GM19099 (cell line): ENCODE measurements around the gene PPP1R13B.

Source experiments
- POLR2A ChIP-seq: IDR thresholded peaks from 3 replicates; pipeline ENCODE4 v1.6.1; 2011; ENCODE audit warnings: low read depth; ENCODE audit not compliant: insufficient read length; ENCODE audit errors: extremely low read depth

PPP1R13B gene

GRCh38 chr14:103885509-103885932 lies 38.1 kb upstream of the PPP1R13B start:
- TF ChIP-seq POLR2A, result no peak

- no peak for TF ChIP-seq POLR2A
Observed at GRCh38 chr14:103884854-103885253, 37.5 kb upstream of the PPP1R13B start.

GRCh38 chr14:103883263-103883523 lies 35.8 kb upstream of the PPP1R13B start:
- no peak for TF ChIP-seq POLR2A

GRCh38 chr14:103882503-103883262 lies 35.3 kb upstream of the PPP1R13B start:
- no peak for TF ChIP-seq POLR2A

DNA sequence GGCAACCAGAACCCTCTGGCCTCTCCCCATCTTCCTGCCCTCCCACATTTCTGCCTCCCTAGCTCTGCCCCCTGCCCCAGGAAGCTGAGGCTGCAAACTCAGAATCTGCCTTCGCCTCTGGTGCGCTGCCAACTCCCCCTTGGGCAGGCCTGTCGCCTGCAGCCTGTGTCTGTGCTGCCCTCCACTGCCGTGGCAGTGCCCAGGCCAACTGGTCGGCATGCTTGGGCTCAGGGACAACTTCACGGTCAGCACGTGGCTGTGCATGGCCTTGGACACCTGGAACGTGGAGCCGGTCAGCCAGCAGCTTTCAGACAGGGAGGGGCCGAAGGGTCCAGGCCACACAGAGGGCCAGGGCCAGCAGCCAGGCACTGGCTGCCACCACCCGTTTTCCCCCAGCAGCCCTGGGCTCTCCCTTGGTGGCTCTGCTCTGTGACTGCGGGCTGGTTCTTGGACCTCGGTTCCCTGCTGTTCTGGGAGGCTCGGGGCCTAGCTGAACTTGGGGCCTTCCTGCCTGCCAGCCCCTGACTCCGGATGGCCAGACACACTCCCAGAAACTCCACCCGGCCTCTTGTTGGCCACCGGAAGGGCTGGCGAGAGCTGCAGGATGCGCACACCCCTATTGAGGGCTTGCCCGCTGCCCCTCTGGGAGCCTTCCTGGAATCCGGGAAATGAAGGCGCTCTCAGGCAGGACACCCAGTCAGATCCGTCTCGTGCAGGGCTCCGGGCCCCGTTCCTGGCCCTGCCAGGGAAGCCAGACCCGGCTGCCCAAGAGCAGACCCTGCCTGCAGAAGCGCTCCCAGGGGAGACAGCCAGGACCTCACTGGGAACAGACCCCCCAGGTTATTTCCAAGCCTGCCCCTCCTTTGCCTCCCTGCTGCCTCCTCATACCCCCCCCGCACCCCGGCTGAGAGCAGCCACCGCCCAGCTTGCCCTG lies 34.2 kb upstream of the PPP1R13B start:
- TF ChIP-seq POLR2A, result no peak

- TF ChIP-seq POLR2A, result no peak
Observed at GRCh38 chr14:103880348-103881267, 33.2 kb upstream of the PPP1R13B start.

DNA sequence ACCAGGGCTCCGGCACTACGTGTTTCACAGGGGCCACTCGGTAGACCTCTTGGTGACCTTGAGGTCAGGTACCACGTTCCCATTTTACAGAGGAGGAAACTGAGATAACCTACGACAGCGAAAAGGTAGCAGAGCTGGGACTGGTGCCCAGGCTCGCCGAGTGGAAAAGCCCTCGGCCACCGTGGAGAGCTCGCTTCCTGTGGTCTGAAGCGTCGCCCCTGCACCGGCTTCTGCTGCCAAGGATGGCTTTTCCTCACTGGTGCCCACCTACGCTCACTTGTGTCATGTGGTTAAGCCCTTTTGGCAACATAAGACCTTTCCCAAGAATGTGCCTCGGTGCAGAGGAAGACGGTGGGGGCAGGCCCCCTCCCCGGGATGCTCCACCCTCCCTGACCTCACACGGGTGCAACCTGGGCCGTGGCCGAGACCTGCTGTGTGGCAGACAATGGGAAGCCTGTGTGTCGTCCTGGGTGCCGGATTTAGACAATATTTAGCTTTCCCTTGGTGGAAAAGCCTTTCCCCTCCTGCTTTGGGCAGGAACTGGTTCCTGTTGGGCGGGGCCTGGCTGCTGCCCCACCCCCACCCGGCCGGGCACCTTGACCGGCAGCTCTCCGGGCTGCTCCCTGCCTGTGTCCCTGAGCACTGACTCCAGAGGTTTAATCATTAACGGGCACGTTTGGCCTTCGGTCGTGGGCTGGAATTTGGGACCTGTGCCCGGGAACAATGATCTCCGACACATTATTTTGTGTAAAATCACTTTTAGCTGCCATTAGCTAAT lies 32.4 kb upstream of the PPP1R13B start:
- TF ChIP-seq POLR2A, result no peak

GRCh38 chr14:103879118-103879569 lies 31.8 kb upstream of the PPP1R13B start:
- TF ChIP-seq POLR2A, result no peak

DNA sequence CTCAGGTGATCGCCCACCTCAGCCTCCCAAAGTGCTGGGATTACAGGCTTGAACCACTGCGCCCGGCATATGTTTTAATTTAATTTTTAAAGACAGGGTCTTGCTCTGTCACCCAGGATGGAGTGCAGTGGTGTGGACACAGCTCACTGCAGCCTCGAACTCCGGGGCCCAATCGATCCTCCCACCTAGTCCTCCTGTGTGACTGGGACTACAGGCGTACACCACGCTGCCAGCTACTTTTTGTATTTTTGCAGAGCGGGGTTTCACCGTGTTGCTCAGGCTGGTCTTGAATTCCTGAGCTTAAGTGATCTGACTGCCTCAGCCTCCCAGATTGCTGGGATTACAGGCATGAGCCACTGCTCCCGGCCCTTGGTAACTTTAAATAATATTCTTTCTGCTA lies 30.8 kb upstream of the PPP1R13B start:
- no peak for TF ChIP-seq POLR2A

GRCh38 chr14:103875010-103875409 lies 27.6 kb upstream of the PPP1R13B start:
- no peak for TF ChIP-seq POLR2A

- TF ChIP-seq POLR2A, result no peak
Observed at GRCh38 chr14:103872481-103873113, 25.2 kb upstream of the PPP1R13B start.

DNA sequence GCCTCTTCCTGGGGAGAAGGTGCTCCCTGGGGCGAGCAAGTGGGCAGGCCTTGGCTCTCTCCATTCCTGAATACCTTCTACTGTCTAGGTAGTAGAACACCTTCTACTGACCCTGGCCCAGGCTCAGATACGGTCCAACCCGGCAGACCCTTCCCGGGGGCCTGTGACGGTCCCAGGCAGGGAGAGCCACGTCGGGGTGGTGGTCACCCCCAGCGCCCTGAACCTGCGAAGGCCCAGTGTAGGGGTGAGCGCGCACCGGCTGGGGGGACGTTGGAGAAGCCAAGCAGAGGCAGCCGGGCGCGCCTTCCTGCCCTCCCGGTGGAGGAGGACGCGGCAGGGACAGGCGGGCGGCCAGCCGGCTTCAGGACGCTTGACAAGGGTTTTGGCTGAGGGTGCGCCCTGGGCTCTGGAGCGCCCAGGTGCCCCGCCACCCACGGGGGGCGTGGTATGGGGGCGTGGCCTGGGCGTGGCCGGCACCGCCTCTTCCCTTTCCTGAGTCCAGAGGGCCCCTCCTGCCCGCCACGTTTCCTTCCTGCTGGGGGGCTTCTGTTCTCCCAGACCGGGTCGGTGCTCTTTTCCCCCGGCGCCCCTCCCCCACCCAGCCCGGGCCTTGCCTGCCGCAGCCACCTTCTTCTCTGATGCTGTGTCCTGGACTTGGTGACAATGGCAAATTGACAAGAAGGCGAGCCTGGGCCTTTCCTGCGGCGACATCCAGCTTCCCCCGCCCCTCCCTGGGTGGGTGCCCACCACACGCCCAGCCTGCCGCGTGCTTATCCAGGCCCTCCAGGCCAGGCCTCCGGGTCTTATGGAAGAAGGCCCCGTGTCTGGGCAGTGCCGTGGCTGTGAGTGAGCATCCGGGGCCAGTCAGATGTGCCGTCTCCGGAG lies 24.5 kb upstream of the PPP1R13B start:
- peak; percentile 48 for TF ChIP-seq POLR2A
